Rectal smooth muscle tissue (tissue), 1 donor: ENCODE measurements around the gene DHRS4L2.
"Not testable (repeated sequence)": the region's sequence is repeated elsewhere in the genome, so short reads cannot be mapped to it uniquely, and the experiment has no call there.

Experiments used
- H3K27ac ChIP-seq: one replicate; pipeline ENCODE4 v1.7.0; 2013; ENCODE audit warnings: low read depth, low read length, inconsistent platforms
- H3K27me3 ChIP-seq: one replicate; pipeline ENCODE4 v1.7.0; 2013; ENCODE audit warnings: low read length; ENCODE audit not compliant: control insufficient read depth, insufficient read depth
- H3K36me3 ChIP-seq: one replicate; pipeline ENCODE4 v1.7.0; 2013; ENCODE audit warnings: low read length; ENCODE audit not compliant: control insufficient read depth, insufficient read depth
- H3K4me1 ChIP-seq: one replicate; pipeline ENCODE4 v1.7.0; 2013; ENCODE audit warnings: low read length; ENCODE audit not compliant: control insufficient read depth, insufficient read depth
- H3K4me3 ChIP-seq: one replicate; pipeline ENCODE4 v1.7.0; 2013; ENCODE audit warnings: low read length
- H3K9ac ChIP-seq: one replicate; pipeline ENCODE4 v1.7.0; 2013; ENCODE audit warnings: low read length

The DHRS4L2 gene

GRCh38 chr14:23984891-23985602 is 3.7 kb upstream of the DHRS4L2 start:
- Histone ChIP-seq H3K27ac (no peak overlapping the region), H3K9ac (no peak overlapping the region), H3K4me1 (peaks cover 4% of the 10 kb centered on the region), H3K27me3 (no peaks in the 10 kb centered on the region), H3K4me3 (no peak overlapping the region), H3K36me3 (no peaks in the 10 kb centered on the region)

- not testable (repeated sequence) for H3K27me3 ChIP-seq, H3K9ac ChIP-seq, H3K4me1 ChIP-seq, H3K36me3 ChIP-seq
- Histone ChIP-seq H3K27ac (peak overlapping the region; percentile 7), H3K4me3 (peak overlapping the region; percentile 32)
Observed at GRCh38 chr14:23988223-23988606, 514 bp upstream of the DHRS4L2 start.

- H3K36me3 ChIP-seq, H3K4me3 ChIP-seq, H3K9ac ChIP-seq, H3K4me1 ChIP-seq, H3K27me3 ChIP-seq, H3K27ac ChIP-seq: not testable (repeated sequence)
Observed at GRCh38 chr14:23989734-23990445, 1.2 kb downstream of the DHRS4L2 start.

- not testable (repeated sequence) for H3K36me3 ChIP-seq, H3K27ac ChIP-seq, H3K27me3 ChIP-seq, H3K4me1 ChIP-seq, H3K9ac ChIP-seq, H3K4me3 ChIP-seq
Observed at GRCh38 chr14:23990961-23991360, 2.2 kb downstream of the DHRS4L2 start.

GRCh38 chr14:23993042-23993441 is 4.3 kb downstream of the DHRS4L2 start:
- H3K27me3 ChIP-seq, H3K36me3 ChIP-seq, H3K4me3 ChIP-seq, H3K27ac ChIP-seq, H3K9ac ChIP-seq, H3K4me1 ChIP-seq: not testable (repeated sequence)

- not testable (repeated sequence) for H3K4me1 ChIP-seq, H3K36me3 ChIP-seq, H3K9ac ChIP-seq, H3K4me3 ChIP-seq, H3K27ac ChIP-seq, H3K27me3 ChIP-seq
Observed at GRCh38 chr14:23996009-23996408, 7.3 kb downstream of the DHRS4L2 start.

GRCh38 chr14:23996825-23997224 is 8.1 kb downstream of the DHRS4L2 start:
- not testable (repeated sequence) for H3K36me3 ChIP-seq, H3K4me1 ChIP-seq, H3K27ac ChIP-seq, H3K4me3 ChIP-seq, H3K9ac ChIP-seq, H3K27me3 ChIP-seq

GRCh38 chr14:23999640-24000039 is 10.9 kb downstream of the DHRS4L2 start:
- H3K9ac ChIP-seq, H3K4me1 ChIP-seq, H3K4me3 ChIP-seq, H3K27me3 ChIP-seq, H3K27ac ChIP-seq, H3K36me3 ChIP-seq: not testable (repeated sequence)

- H3K27me3 ChIP-seq, H3K9ac ChIP-seq, H3K4me3 ChIP-seq, H3K36me3 ChIP-seq, H3K27ac ChIP-seq, H3K4me1 ChIP-seq: not testable (repeated sequence)
Observed at GRCh38 chr14:24001078-24001477, 12.3 kb downstream of the DHRS4L2 start.

GRCh38 chr14:24001679-24002078 is 12.9 kb downstream of the DHRS4L2 start:
- H3K4me1 ChIP-seq, H3K9ac ChIP-seq, H3K27me3 ChIP-seq, H3K36me3 ChIP-seq, H3K27ac ChIP-seq, H3K4me3 ChIP-seq: not testable (repeated sequence)

GRCh38 chr14:24006471-24006816 is 17.7 kb downstream of the DHRS4L2 start:
- Histone ChIP-seq H3K27ac (peak overlapping the region; percentile 58), H3K4me3 (peak overlapping the region; percentile 52)
- not testable (repeated sequence) for H3K9ac ChIP-seq, H3K27me3 ChIP-seq, H3K36me3 ChIP-seq, H3K4me1 ChIP-seq

- H3K27me3 ChIP-seq, H3K9ac ChIP-seq: not testable (repeated sequence)
- H3K27ac ChIP-seq: peak overlapping the region; percentile 58
Observed at GRCh38 chr14:24006817-24007652, 18.3 kb downstream of the DHRS4L2 start.

More at GRCh38 chr14:24006817-24007652, 18.3 kb downstream of the DHRS4L2 start:
- H3K4me3 ChIP-seq: peak overlapping the region; percentile 59
- not testable (repeated sequence) for H3K4me1 ChIP-seq, H3K36me3 ChIP-seq
